GM10248 (cell line): ENCODE results near the gene PATL2.
A peak's percentile ranks its signal among the peaks of the same experiment; 100 is the strongest.
"Not testable (repeated sequence)": the region's sequence is repeated elsewhere in the genome, so short reads cannot be mapped to it uniquely, and the experiment has no call there.

ENCODE experiments used
- CTCF ChIA-PET: fragments of 300-600 bp; sonication (Branson Sonifier 250); formaldehyde crosslinking; extraction: SDS; loops from one replicate; lab custom pipeline; 2021; ENCODE audit warnings: antibody characterized with exemption; lab: Yijun Ruan, JAX
- POLR2A ChIA-PET: fragments of 350-650 bp; sonication (Branson Sonifier 250); formaldehyde crosslinking; extraction: SDS; loops from one replicate; lab custom pipeline; 2020; ENCODE audit warnings: antibody characterized with exemption; lab: Yijun Ruan, JAX
- DNase-seq: peaks from one replicate; pipeline ENCODE4 v3.0.0; 2012; ENCODE audit errors: extremely low spot score
- TF ChIP-seq, protein P1 (sequence below): IDR thresholded peaks from 2 replicates; pipeline ENCODE4 v1.5.1; 2012; ENCODE audit warnings: mild to moderate bottlenecking, low read depth; ENCODE audit errors: extremely low read depth, missing control alignments, control extremely low read depth

Gene PATL2

DNA sequence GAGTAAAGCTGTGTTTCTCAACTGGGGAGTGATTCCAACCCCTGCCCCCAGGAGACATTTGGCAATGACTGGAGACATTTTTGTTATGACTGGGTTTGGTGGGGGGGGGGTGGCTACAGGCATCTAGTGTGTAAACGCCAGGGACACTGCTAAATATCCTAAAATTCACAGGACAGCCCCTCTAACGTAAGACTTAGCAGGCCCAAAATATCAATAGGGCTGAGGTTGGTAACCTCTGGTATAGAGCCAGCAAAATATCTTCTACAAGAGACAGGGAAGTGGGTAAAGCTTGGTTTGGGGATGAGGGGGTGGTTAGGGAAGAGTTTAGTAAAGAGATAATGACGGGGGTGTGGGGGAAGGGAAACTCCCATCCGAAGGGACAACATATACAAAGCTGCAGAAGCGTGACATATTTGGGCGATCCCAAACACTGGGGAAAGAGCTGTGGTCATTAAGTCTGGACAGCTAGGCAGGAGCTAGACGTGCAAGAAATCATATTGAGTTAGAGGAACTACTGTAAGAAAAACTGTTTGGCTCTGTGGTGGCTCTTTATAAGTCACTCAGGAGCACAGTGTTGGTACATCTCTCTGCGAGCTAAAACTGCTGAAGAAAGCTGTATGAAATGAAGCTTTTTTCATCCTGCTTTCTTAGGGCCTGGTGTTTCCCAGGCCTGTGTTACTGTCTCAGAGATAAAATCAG, 24.5 kb upstream of the PATL2 start:
- CTCF ChIA-PET: interaction anchor here (0.7 to 7.0 kb wide), 20 partner anchors 8 to 158 kb away, joined by 3 to 117 read pairs (median 4); partner anchors contain the start of genes B2M, PATL2 and SPG11
- TF ChIP-seq, protein P1, sequence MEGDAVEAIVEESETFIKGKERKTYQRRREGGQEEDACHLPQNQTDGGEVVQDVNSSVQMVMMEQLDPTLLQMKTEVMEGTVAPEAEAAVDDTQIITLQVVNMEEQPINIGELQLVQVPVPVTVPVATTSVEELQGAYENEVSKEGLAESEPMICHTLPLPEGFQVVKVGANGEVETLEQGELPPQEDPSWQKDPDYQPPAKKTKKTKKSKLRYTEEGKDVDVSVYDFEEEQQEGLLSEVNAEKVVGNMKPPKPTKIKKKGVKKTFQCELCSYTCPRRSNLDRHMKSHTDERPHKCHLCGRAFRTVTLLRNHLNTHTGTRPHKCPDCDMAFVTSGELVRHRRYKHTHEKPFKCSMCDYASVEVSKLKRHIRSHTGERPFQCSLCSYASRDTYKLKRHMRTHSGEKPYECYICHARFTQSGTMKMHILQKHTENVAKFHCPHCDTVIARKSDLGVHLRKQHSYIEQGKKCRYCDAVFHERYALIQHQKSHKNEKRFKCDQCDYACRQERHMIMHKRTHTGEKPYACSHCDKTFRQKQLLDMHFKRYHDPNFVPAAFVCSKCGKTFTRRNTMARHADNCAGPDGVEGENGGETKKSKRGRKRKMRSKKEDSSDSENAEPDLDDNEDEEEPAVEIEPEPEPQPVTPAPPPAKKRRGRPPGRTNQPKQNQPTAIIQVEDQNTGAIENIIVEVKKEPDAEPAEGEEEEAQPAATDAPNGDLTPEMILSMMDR: no peak

DNA sequence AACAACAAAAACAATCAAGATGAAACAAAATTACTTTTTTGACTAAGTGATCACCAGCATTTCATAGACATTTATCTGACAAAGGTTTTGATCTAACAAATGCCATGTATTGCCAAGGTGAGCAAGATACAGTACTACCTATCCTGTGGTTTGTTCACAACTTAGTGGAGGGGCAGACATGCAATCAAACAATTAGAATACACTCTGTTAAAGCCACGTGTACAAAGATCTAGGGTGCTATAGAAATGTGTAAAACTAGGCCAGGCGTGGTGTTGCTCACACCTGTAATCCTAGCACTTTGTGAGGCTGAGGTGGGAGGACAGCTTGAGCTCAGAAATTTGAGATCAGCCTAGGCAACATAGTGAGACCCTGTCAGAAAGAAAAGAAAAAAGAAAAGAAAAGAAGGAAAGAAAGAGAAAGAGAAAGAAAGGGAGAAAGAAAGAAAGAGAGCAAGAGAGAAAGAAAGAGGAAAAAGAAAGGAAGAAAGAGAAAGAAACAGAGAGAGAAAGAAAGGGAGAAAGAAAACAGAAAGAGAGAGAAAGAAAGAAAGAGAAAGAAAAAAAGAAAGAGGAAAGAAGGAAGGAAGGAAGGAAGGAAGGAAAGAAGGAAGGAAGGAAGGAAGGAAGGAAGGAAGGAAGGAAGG, 23.8 kb upstream of the PATL2 start:
- POLR2A ChIA-PET: interaction anchor here (1.5 to 4.1 kb wide), 5 partner anchors 7 to 72 kb away, joined by 3 to 45 read pairs (median 8); partner anchors contain the start of genes B2M, PATL2 and SPG11
- CTCF ChIA-PET: interaction anchor here (1.2 to 7.0 kb wide), 11 partner anchors 7 to 158 kb away, joined by 3 to 117 read pairs (median 9); partner anchors contain the start of genes B2M, PATL2 and SPG11
- no peak for DNase-seq
- TF ChIP-seq, protein P1: no peak

More for the DNA sequence above, 24.5 kb upstream of the PATL2 start:
- POLR2A ChIA-PET: interaction anchor here (0.6 to 4.1 kb wide), 8 partner anchors 8 to 73 kb away, joined by 3 to 45 read pairs (median 7); partner anchors contain the start of genes B2M, PATL2 and SPG11
- peak; percentile 23 for DNase-seq

DNA sequence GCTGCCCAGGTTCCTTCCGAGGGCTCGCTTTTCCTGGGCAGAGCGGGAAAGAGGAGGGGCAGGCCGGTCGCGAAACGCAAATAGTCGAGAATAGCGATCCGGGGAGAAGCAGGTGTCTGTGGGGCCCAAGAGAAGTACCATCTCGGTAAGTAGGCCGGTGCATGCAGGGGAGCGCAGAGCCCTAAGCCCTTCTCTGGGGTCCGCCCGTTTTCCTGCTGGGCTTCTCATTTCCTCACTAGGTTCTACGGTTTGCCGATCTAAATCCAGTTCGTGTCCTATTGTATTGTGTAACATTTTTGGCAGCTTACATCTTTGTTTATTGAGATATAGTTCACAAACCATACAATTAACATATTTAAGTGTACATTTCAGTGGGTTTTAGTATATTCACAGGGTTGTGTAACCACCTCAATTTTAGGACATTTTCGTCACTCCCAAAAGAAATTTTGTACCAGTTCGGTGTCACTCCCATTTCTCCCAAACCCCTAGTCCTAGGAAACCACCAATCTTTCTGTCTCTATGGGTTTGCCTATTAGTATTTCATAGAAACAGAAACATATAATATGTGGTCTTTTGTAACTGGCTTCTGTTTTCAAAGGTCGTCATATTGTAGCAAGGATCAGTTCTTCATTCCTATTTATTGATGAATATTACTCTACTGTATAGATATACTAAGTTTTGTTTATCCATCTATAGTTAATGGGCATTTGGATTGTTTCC, 18.4 kb upstream of the PATL2 start:
- TF ChIP-seq, protein P1: no peak
- DNase-seq: no peak
- ChIA-PET CTCF (interaction anchor here (0.7 to 4.4 kb wide), 8 partner anchors 7 to 65 kb away, joined by 3 to 34 read pairs (median 5); partner anchors contain the start of genes B2M, PATL2, SPG11 and TRIM69), POLR2A (interaction anchor here (1.1 to 5.7 kb wide), 5 partner anchors 7 to 66 kb away, joined by 3 to 112 read pairs (median 14); partner anchors contain the start of genes B2M, PATL2, SPG11 and TRIM69)

DNA sequence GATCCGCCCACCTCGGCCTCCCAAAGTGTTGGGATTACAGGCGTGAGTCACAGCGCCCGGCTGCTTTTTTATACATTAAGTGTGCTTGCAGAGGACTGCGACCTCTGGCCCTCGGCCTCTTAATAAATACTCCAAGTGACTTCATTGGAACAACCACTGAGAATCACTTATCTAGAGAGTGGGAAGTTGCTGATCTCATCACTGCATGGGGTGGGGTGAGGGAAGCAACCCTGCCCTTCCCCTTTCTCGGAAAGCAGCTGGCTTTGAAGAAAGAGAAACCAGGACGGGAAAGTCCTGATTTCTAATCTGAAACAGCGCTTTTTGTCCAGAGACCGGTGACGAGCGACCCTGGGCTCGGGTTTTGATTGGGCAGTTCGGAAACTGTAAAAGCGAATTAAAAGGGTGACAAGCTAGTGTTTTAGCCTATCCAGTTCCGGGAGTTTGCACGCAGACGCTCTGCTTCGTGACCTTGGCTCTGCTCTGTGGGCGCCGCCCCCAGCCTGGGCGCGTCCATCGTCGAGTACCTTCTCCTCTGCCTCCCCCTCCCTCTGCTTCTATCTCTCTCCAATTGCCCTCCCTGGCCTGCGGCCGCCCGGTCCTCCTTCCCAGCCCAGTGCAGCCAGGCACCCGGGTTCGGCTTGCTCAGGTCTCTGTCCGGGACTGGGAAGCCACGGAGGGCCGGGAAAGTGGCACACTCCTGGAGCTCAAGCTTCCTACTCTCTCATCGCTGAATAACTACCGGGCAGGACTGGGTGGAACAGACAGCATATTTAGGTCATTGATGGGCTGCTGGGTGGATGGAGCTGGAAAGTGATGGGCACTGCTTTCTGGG, 17.7 kb upstream of the PATL2 start:
- CTCF ChIA-PET: interaction anchor here (0.7 to 4.4 kb wide), 9 partner anchors 8 to 470 kb away, joined by 3 to 34 read pairs (median 3); partner anchors contain the start of genes B2M, PATL2, SPG11 and TRIM69
- DNase-seq: peak; percentile 89
- POLR2A ChIA-PET: interaction anchor here (0.7 to 5.7 kb wide), 7 partner anchors 8 to 65 kb away, joined by 3 to 112 read pairs (median 11); partner anchors contain the start of genes B2M, PATL2, SPG11 and TRIM69

DNA sequence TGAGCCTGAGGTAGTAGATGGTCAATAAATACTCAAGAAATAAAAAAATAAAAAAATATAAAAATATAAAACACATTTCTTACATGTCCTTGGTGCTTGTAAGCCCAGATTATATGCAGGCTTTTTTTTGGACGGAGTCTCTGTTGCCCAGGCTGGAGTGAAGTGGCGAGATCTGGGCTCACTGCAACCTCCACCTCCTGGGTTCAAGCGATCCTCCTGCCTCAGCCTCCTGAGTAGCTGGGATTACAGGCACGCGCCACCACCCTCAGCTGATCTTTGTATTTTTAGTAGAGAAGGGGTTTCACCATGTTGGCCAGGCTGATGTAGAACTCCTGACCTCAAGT, 17.1 kb upstream of the PATL2 start:
- DNase-seq: not testable (repeated sequence)
- ChIA-PET POLR2A (interaction anchor here (0.8 to 5.7 kb wide), 6 partner anchors 8 to 65 kb away, joined by 3 to 112 read pairs (median 12); partner anchors contain the start of genes B2M, PATL2, SPG11 and TRIM69), CTCF (interaction anchor here (0.9 to 4.4 kb wide), 6 partner anchors 9 to 470 kb away, joined by 3 to 34 read pairs (median 11); partner anchors contain the start of genes B2M, PATL2, SPG11 and TRIM69)

More for the DNA sequence above, 17.7 kb upstream of the PATL2 start:
- TF ChIP-seq, protein P1: no peak
